IgD-negative memory B cell (primary cell): ENCODE data around the gene KRTAP5-4. TPM values are rescaled to one million over a fixed set of nuclear protein-coding genes. Genes with fewer than 3 reads are reported as not detected.

ENCODE experiments used
- polyA plus RNA-seq: library from polyadenylated mRNA; unstranded; fragments of 300-500 nt; fragmentation: Illumina TruSeq; gene quantifications from one replicate; pipeline ENCODE4 v1.2.3, GENCODE V29; 2021

The KRTAP5-4 gene
- polyA plus RNA-seq, 1 donor from 2014 or later = not detected

Other genes with a start within 250 kb of the KRTAP5-4 start
- not detected for gene BRSK2, start 232.2 kb downstream of the KRTAP5-4 start, polyA plus RNA-seq
- 42.0 TPM for gene MOB2, start 135.4 kb downstream of the KRTAP5-4 start, polyA plus RNA-seq
- 1.2 TPM for gene DUSP8, start 49.9 kb downstream of the KRTAP5-4 start, polyA plus RNA-seq
- gene KRTAP5-1, start 36.9 kb downstream of the KRTAP5-4 start, polyA plus RNA-seq = not detected
- not detected for gene KRTAP5-2, start 23.8 kb downstream of the KRTAP5-4 start, polyA plus RNA-seq
- not detected for gene KRTAP5-3, start 13.7 kb downstream of the KRTAP5-4 start, polyA plus RNA-seq
- not detected for gene KRTAP5-5, start 7.6 kb upstream of the KRTAP5-4 start, polyA plus RNA-seq
- gene KRTAP5-6, start 75.1 kb upstream of the KRTAP5-4 start, polyA plus RNA-seq = not detected
- 0.06 TPM for gene IFITM10, start 128.5 kb upstream of the KRTAP5-4 start, polyA plus RNA-seq
- gene CTSD, start 141.8 kb upstream of the KRTAP5-4 start, polyA plus RNA-seq = 78.7 TPM
- not detected for gene SYT8, start 212.9 kb upstream of the KRTAP5-4 start, polyA plus RNA-seq
- gene TNNI2, start 216.8 kb upstream of the KRTAP5-4 start, polyA plus RNA-seq = 8.0 TPM
- gene LSP1, start 230.9 kb upstream of the KRTAP5-4 start, polyA plus RNA-seq = 841 TPM